ENCODE results near the gene TAGLN. TPM values are rescaled to one million over a fixed set of nuclear protein-coding genes. Genes with fewer than 3 reads are reported as not detected.

The TAGLN gene
- total RNA-seq, 6 experiments from 2014 or later, result 41.2 to 158 (median 112) TPM

- DNase-seq (no peak), ATAC-seq (no peak)
- intact Hi-C loops (cut with DNase I), result loop anchor here in 1 of 2 donors (10.0 kb wide), 1 partner anchor 54 kb away; no protein-coding TSS in a partner anchor
- Histone ChIP-seq H3K9me3 (no peaks in the 10 kb centered on the region), H3K36me3 (peaks cover 0 to 33% (median 12%) of the 10 kb centered on the region in 4 donors), H3K4me1 (peaks cover 0 to 3% (median 0%) of the 10 kb centered on the region in 4 donors), H3K27ac (no peak overlapping the region), H3K27me3 (no peaks in the 10 kb centered on the region), H3K4me3 (no peak overlapping the region)
- 100% methylated on average over 1 of the region's 2 CpGs for WGBS (ENCODE audit: insufficient coverage, low coverage, low lambda C conversion rate, missing lambda C conversion rate)
- TF ChIP-seq POLR2A (IDR thresholded peaks at IDR 0.05) (no peak), CTCF (IDR thresholded peaks at IDR 0.05) (no peak)
These were observed 28.2 kb upstream of the TAGLN start for GRCh38 chr11:117171007-117171403.

DNA sequence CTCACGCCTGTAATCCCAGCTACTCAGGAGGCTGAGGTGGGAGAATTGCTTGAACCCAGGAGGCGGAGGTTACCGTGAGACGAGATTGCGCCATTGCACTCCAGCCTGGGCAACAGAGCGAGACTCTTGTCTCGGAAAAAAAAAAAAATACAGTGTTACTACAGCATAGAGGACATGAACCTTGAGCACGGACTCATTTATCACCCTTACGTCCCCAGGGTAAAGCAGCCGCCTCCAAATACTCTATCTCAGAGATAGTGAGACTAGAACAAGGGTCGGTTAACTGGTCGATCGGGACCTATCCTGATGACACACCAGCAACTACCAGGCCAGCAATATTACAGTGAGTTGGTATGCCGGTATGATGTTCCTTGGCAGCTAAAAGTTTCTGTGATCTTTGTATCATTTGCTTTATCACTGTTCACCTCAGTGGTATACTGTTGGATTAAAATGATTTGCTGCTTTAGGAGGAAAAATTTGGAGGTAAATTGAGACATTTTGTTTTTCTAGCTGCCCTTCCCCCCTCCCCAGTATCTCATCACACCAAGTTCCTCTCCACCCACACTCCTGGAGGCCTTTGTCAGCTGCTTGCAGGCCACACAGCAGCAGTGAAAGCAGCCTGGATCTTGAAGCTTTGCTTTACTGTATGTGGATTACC lies 27.6 kb upstream of the TAGLN start:
- peak in 1 of 3 donors; percentile 15 for DNase-seq
- ATAC-seq, result peak in 2 of 4 donors; percentile 43 to 57
- Histone ChIP-seq H3K36me3 (peaks cover 0 to 32% (median 10%) of the 10 kb centered on the region in 4 donors), H3K27me3 (no peaks in the 10 kb centered on the region), H3K27ac (no peak overlapping the region), H3K9me3 (no peaks in the 10 kb centered on the region), H3K4me1 (peaks cover 0 to 3% (median 0%) of the 10 kb centered on the region in 4 donors), H3K4me3 (no peak overlapping the region)
- intact Hi-C loops (cut with DNase I), result loop anchor here in 1 of 2 donors (10.0 kb wide), 1 partner anchor 53 kb away; no protein-coding TSS in a partner anchor
- no peak for TF ChIP-seq CTCF (IDR thresholded peaks at IDR 0.05)
- TF ChIP-seq POLR2A (IDR thresholded peaks at IDR 0.05), result no peak
- 57% methylated on average over 13 of the region's 14 CpGs for WGBS (ENCODE audit: insufficient coverage, low coverage, low lambda C conversion rate, missing lambda C conversion rate)

GRCh38 chr11:117172724-117173421 lies 26.3 kb upstream of the TAGLN start:
- 62% methylated on average over 10 of the region's 14 CpGs for WGBS (ENCODE audit: insufficient coverage, low coverage, low lambda C conversion rate, missing lambda C conversion rate)
- peaks cover 0 to 21% (median 7%) of the 10 kb centered on the region in 4 donors for H3K36me3 ChIP-seq
- H3K4me1 ChIP-seq, result peaks cover 0 to 4% (median 0%) of the 10 kb centered on the region in 4 donors
- DNase-seq, result peak in 1 of 3 donors; percentile 20
- peak; percentile 57 to 76 (median 70) for ATAC-seq
- H3K9me3 ChIP-seq, result no peaks in the 10 kb centered on the region
- TF ChIP-seq POLR2A (IDR thresholded peaks at IDR 0.05) (no peak), CTCF (IDR thresholded peaks at IDR 0.05) (no peak)
- H3K27me3 ChIP-seq, result no peaks in the 10 kb centered on the region
- peak overlapping the region in 2 of 3 donors; percentile 1 to 51 for H3K27ac ChIP-seq
- H3K4me3 ChIP-seq, result no peak overlapping the region
- intact Hi-C loops (cut with DNase I), result loop anchor here in 1 of 2 donors (10.0 kb wide), 1 partner anchor 52 kb away; no protein-coding TSS in a partner anchor

- no peaks in the 10 kb centered on the region for H3K9me3 ChIP-seq
- 71% methylated on average over 3 of the region's 7 CpGs for WGBS (ENCODE audit: insufficient coverage, low coverage, low lambda C conversion rate, missing lambda C conversion rate)
- H3K27me3 ChIP-seq, result no peaks in the 10 kb centered on the region
- intact Hi-C loops (cut with DNase I), result loop anchor here in 1 of 2 donors (10.0 kb wide), 1 partner anchor 50 kb away; no protein-coding TSS in a partner anchor
- peaks cover 0 to 16% (median 5%) of the 10 kb centered on the region in 4 donors for H3K4me1 ChIP-seq
- no peak for TF ChIP-seq POLR2A (IDR thresholded peaks at IDR 0.05)
- H3K4me3 ChIP-seq, result no peak overlapping the region
- H3K36me3 ChIP-seq, result peaks cover 0 to 3% (median under 1%) of the 10 kb centered on the region in 4 donors
- H3K27ac ChIP-seq, result no peak overlapping the region
- peak in 1 of 3 donors; percentile 2 for DNase-seq
- no peak for ATAC-seq
These were observed 24.1 kb upstream of the TAGLN start for GRCh38 chr11:117175104-117175503.

Measured in right lobe of liver (tissue), 6 donors.